ES-I3 (cell line): ENCODE measurements around the gene MRPL27.

Experiments
- H3K36me3 ChIP-seq: 2 replicates; pipeline ENCODE4 v1.6.1; 2013; ENCODE audit warnings: mild to moderate bottlenecking, low read length, control low read depth, moderate library complexity; ENCODE audit not compliant: insufficient read depth
- H3K4me1 ChIP-seq: 2 replicates; pipeline ENCODE4 v1.6.1; 2013; ENCODE audit warnings: mild to moderate bottlenecking, control low read depth, low read length; ENCODE audit not compliant: insufficient read depth
- H3K9ac ChIP-seq: 2 replicates; pipeline ENCODE4 v1.6.1; 2013; ENCODE audit warnings: low read depth, mild to moderate bottlenecking, low read length, moderate library complexity
- H3K9me3 ChIP-seq: 2 replicates; pipeline ENCODE4 v1.6.1; 2013; ENCODE audit warnings: mild to moderate bottlenecking, low read length, moderate library complexity; ENCODE audit not compliant: control insufficient read depth, insufficient read depth

Gene MRPL27

DNA sequence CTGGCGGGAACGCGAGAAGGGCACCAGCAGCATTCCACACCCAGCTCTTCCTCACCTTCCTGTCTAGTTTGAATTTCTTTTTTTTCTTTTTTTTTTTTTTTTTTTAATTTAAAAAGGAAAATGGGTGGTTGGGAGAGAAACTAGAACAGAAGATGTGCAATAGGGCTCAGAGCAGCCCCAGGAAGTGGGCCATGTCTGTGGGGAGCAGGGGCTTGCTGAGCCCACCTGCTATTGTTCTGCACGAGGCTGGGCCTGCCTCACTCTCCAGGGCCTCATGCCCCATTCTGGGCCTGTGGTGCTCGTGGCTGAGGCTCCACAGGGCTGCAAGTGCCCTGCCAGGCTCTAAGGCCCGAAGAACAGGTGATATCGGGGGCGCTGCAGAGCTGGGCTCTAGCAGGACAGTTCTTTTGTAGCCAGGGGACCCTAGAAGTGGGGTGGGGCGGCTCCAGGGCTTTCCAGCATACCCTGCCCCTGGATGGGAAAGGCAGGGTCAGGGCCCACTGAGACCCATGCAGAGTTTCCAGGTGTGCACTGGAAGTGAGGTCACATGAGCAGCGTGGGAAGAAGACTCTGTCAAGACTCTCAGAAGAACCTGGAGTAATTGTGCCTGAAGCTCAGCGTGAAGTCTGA lies 12.4 kb downstream of the MRPL27 start:
- Histone ChIP-seq H3K4me1 (peaks cover 32% of the 10 kb centered on the region), H3K36me3 (peaks cover 19% of the 10 kb centered on the region), H3K9me3 (no peaks in the 10 kb centered on the region), H3K9ac (no peak overlapping the region)

DNA sequence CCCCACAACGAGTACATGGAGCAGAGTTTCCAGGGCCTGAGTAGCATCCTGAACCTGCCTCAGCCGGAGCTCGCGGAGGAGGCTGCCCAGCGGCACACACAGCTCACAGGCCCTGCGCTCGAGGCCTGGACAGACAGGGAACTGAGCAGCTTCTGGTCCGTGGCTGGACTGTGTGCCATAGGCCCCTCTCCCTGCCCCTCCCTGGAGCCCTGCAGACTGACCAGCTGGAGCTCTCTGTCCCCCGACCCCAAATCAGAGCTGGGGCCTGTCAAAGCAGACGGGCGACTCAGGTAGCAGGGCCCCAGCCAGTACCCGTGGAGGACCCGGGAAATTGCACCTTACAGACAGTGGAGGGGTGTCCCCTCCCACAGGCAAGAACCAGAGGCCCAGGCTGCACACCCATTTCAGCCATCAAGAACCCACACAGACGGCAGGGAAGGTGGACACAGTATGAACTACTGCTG lies 13.0 kb downstream of the MRPL27 start:
- H3K9me3 ChIP-seq = no peaks in the 10 kb centered on the region
- H3K4me1 ChIP-seq = peaks cover 26% of the 10 kb centered on the region
- H3K9ac ChIP-seq = no peak overlapping the region
- H3K36me3 ChIP-seq = peaks cover 23% of the 10 kb centered on the region

DNA sequence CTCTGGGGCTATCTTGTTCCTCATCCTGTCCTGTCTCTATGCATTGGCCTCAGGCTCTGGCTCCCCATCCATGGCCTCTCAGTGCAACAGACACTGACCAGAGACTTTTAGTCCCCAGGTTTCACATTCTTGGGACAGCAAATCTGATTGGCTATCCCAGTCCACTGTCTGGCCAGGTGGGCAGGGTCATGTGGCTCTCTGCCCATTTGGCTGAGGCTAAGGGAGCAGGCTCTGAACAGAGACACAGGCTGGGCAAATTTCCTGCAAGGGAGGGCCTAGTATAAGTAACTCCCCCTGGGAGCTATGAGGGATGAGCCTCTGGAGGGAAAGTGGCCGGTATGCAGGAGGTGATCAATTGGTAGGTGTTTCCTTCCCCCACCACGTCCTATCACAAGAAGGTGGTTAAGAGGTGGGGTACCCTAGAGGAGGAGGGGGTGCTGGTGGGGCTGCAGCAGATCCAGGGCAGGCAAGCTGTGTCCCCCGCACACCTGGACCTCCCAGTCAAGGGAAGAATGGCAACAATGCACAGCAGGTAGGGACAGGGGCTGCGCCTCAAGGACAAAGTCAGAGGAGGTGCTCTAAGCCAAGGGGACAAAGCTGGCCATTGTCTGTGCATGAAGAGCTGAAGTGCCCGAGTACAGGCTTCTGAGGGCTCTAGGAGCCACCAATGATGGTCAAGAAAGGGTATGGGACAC lies 13.8 kb downstream of the MRPL27 start:
- Histone ChIP-seq H3K36me3 (peaks cover 28% of the 10 kb centered on the region), H3K9ac (no peak overlapping the region), H3K9me3 (no peaks in the 10 kb centered on the region), H3K4me1 (peaks cover 18% of the 10 kb centered on the region)

DNA sequence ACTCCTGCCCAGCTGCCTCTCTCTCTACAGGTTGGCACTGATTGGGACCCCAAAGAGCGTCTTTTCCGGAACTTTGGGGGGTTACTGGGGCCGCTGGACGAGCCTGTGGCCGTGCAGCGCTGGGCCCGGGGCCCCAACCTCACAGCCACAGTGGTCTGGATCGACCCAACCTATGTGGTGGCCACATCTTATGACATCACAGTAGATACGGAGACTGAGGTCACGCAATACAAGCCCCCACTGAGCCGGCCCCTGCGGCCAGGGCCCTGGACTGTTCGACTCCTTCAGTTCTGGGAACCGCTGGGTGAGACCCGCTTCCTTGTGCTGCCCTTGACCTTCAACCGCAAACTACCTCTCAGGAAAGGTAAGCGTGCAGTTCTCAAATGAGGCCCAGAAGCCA lies 14.8 kb downstream of the MRPL27 start:
- H3K9me3 ChIP-seq = no peaks in the 10 kb centered on the region
- peaks cover 11% of the 10 kb centered on the region for H3K4me1 ChIP-seq
- H3K9ac ChIP-seq = no peak overlapping the region
- peaks cover 30% of the 10 kb centered on the region for H3K36me3 ChIP-seq

DNA sequence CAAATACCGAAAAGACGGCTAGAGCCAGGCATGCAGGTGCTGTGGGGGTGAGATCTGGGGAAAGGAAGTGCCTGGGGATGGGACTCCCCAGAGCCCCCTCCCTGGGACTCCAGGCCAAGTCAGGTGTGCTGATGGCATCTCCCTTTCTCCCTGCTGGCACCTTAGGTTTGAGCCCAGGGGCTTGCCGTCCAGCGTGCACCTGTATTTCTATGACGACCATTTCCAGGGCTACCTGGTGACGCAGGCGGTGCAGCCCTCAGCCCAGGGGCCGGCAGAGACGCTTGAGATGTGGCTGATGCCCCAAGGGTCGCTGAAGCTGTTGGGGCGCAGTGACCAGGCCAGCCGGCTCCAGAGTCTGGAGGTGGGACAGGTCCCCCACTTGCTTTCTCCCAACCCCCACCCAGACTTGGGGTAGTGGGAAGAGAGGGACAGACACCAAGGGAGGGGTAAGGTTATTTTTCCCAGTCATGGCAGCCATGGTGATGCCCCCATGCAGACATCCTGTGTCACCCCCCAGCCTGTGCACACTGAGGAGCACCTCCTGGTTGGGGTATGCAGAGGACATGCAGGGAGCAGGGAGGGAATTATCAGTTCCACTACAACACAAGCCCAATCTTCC lies 16.0 kb downstream of the MRPL27 start:
- H3K4me1 ChIP-seq = peaks cover 3% of the 10 kb centered on the region; the same call in 1 of the 2 replicates
- peaks cover 30% of the 10 kb centered on the region for H3K36me3 ChIP-seq
- no peak overlapping the region for H3K9ac ChIP-seq
- H3K9me3 ChIP-seq = no peaks in the 10 kb centered on the region

DNA sequence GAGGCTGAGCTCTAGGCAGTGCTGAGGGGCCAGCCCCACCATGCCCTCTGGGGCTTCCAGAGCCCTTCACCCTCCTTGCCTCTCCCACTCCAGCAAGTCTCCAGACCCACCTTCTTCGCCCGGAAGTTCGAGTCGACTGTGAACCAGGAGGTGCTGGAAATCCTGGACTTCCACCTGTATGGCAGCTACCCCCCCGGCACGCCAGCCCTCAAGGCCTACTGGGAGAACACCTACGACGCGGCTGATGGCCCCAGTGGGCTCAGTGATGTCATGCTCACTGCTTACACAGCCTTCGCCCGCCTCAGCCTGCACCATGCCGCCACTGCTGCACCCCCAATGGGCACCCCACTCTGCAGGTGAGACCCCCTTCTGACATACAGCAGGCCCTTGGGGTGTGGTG lies 16.6 kb downstream of the MRPL27 start:
- H3K9ac ChIP-seq = no peak overlapping the region
- H3K36me3 ChIP-seq = peaks cover 30% of the 10 kb centered on the region
- H3K4me1 ChIP-seq = no peaks in the 10 kb centered on the region
- H3K9me3 ChIP-seq = no peaks in the 10 kb centered on the region

DNA sequence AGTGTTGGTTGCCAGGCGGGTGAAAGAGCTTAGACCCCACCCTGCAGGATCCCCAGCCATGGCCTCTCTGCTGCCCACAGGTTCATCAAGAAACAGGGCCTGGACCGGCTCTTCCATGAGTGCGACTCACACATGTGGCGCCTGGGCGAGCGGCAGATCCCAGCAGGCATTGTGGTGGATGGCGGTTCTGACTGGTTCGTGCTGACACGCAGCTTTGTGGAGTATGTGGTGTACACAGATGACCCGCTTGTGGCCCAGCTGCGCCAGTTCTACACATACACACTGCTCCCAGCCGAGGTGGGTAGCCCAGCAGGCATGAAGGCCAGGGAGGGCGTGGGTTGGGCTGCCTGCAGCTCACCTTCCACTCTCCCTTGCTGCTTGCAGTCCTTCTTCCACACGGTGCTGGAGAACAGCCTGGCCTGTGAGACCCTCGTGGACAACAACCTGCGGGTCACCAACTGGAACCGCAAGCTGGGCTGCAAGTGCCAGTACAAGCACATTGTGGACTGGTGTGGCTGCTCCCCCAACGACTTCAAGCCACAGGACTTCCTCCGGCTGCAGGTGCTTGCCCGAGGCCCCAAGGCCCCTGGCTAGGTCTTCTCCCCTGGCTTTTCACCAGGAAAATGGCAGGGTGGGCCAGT lies 17.2 kb downstream of the MRPL27 start:
- Histone ChIP-seq H3K9me3 (no peaks in the 10 kb centered on the region), H3K4me1 (no peaks in the 10 kb centered on the region), H3K36me3 (peaks cover 30% of the 10 kb centered on the region), H3K9ac (no peak overlapping the region)

DNA sequence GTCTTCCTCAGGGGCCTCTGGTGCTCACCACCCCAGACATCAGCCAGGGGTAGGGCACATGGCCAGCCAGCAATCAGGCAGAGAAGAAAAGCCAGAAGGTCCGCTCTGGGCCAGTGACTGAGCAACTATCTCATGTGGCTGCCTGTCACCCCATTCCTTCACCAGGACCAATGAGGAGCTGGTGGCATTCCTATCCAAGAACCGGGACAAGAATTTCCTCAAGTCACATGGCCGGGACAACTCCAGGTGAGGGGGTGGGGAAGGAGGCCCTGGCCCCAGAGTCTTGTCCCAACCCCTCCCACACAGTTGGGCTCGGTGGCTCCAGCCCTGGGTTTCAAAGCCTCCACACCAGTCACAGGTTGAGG lies 17.7 kb downstream of the MRPL27 start:
- Histone ChIP-seq H3K9me3 (no peaks in the 10 kb centered on the region), H3K9ac (no peak overlapping the region), H3K4me1 (no peaks in the 10 kb centered on the region), H3K36me3 (peaks cover 30% of the 10 kb centered on the region)

DNA sequence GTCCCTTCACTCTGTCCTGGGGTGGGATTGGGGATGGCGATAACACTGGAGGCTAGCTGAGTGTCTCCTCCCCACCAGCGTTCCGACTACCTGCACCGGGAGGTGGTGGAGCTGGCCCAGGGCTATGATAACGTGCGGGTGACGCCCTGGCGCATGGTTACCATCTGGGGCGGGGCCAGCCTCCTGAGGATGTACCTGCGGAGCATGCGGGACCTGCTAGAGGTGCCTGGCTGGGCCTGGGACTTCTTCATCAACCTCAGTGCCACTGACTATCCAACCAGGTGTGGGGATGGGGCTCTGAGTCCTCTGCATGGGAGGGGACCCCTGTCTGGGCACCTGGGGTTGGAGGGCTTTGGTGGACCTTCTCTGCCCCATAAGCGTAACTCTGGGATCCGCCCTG lies 18.2 kb downstream of the MRPL27 start:
- Histone ChIP-seq H3K4me1 (no peaks in the 10 kb centered on the region), H3K9ac (no peak overlapping the region), H3K9me3 (no peaks in the 10 kb centered on the region), H3K36me3 (peaks cover 30% of the 10 kb centered on the region)

DNA sequence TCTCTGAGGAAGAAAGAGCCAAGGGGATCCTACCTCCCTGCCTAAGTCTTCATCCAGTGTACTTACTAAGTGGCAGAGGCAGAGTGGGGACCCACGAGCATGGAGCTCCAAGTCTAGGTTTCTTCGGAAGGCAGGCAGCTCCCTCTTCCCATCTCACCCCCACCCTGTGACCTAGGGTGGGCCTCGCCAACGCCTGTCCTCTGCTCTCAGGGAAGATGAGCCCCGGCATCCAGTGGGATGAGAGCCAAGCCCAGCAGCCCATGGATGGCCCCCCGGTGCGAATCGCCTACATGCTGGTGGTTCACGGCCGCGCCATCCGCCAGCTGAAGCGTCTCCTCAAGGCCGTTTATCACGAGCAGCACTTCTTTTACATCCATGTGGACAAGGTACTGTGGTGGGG lies 18.8 kb downstream of the MRPL27 start:
- no peaks in the 10 kb centered on the region for H3K9me3 ChIP-seq
- peaks cover 30% of the 10 kb centered on the region for H3K36me3 ChIP-seq
- H3K4me1 ChIP-seq = no peaks in the 10 kb centered on the region
- H3K9ac ChIP-seq = no peak overlapping the region

DNA sequence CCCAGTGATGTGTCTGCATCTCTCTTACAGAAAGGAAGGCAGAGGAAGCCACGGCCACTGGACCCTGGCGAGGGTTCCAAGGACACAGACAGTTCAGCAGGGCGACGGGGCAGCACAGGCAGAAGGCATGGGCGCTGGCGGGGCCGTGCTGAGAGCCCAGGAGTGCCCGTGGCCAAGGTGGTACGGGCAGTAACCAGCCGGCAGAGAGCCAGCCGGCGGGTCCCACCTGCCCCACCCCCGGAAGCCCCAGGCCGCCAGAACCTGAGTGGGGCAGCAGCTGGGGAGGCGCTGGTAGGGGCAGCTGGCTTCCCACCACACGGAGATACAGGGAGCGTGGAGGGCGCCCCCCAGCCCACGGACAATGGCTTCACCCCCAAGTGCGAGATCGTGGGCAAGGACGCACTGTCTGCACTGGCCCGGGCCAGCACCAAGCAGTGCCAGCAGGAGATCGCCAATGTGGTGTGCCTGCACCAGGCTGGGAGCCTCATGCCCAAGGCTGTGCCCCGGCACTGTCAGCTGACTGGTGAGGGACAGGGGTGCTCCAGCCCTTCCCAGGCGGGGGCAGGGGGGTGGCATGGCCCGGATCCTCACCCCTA lies 19.3 kb downstream of the MRPL27 start:
- peaks cover 28% of the 10 kb centered on the region for H3K36me3 ChIP-seq
- H3K9me3 ChIP-seq = no peaks in the 10 kb centered on the region
- H3K4me1 ChIP-seq = peaks cover 3% of the 10 kb centered on the region; the same call in 1 of the 2 replicates
- no peak overlapping the region for H3K9ac ChIP-seq

DNA sequence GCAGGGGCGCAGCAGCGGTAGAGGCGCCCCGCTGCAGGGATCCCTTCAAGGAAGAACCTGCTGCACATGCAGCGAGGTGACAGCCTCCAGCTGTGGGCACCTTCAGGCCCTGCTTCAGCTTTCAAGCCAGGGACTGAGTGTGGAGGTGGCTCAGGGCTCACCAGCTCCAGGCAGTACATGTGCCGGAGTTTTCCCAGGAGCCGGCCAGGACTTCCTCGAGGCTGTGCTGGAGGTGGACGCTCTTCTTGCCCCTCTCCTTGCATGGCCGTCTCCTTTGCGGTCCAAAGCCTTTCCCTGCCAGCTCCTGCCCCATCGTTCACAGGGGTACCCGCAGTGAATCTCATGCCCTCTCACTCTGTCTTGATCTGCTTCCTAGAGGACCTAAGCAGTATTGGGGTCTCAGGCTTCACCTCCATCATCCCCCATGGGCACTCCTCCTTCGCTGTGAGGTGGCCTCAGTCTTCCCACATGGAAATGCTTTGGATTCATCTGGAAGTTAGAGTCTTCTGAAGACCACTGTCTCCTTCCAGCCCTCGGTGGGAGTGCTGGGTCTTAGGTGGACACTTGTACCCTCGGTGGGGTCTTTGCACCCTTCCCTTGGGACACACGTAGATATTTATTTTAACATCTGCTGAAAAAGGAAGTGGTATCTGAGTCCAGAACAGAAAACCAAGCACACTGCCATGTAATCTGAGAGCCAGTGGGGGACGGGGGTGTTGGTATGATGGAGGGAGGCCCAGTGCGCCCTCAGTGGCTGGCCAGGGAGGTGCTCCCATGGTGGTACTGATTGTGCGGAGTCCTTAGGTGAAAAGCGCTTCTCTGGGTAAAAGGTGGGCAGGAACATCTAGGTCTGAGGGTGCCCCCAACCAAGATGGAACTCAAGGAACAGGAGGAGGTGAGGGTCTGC lies 20.0 kb downstream of the MRPL27 start:
- Histone ChIP-seq H3K9me3 (no peaks in the 10 kb centered on the region), H3K4me1 (peaks cover 11% of the 10 kb centered on the region), H3K9ac (no peak overlapping the region), H3K36me3 (peaks cover 22% of the 10 kb centered on the region)

DNA sequence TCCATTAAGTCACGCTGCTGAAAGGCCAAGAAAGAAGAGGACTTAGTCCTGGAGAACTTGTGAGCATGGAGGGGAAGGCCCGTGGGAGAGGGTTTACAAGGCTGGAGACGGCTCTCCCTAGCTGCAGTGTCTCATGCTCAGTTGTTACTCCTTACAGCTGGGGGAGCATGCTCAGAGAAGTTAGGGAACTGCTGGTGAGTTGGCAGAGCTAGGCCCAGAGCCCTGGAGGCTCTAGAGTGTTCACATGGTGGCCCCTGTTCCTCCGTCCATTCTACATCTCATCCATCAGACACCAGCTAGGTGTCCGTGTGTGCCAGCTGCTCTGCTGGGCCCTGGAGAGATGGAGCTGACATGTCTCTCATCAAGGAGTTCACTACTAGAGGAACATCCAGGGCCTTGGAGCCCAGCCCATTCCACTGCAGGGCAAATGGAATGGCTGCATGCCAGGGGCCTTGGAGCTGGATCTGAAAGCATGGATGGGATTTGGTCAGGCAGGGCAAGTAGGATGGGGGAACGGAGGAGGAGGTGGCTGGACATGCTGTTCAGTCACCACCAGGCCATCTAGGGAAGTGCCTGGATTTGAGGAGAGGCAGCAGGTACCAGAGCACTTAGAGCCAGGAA lies 20.8 kb downstream of the MRPL27 start:
- Histone ChIP-seq H3K36me3 (peaks cover 19% of the 10 kb centered on the region), H3K9me3 (no peaks in the 10 kb centered on the region), H3K4me1 (peaks cover 15% of the 10 kb centered on the region), H3K9ac (no peak overlapping the region)
